ENCODE data around the gene RAC3. TPM values are rescaled to one million over a fixed set of nuclear protein-coding genes. Genes with fewer than 3 reads are reported as not detected.

RAC3 gene
- total RNA-seq, 1 donor from 2014 or later: 12.1 TPM

- peak overlapping the region; percentile 88 for H3K4me3 Mint-ChIP-seq
- H3K9me3 Mint-ChIP-seq: no peaks in the 10 kb centered on the region
- no peaks in the 10 kb centered on the region for H3K27me3 Mint-ChIP-seq
- intact Hi-C loops (cut with micrococcal nuclease): loop anchor here (1.0 to 5.0 kb wide), 3 partner anchors 62 to 206 kb away; partner anchors contain the start of genes P4HB and SLC16A3
- H3K4me1 Mint-ChIP-seq: peaks cover 19% of the 10 kb centered on the region
- DNase-seq: peak; percentile 86
- peak overlapping the region; percentile 76 for H3K27ac Mint-ChIP-seq
- peaks cover 9% of the 10 kb centered on the region for H3K36me3 Mint-ChIP-seq (ENCODE audit: low read depth)
Measured at GRCh38 chr17:82021107-82021899, 10.2 kb upstream of the RAC3 start.

- intact Hi-C loops (cut with micrococcal nuclease): loop anchor here (1.0 to 5.0 kb wide), 7 partner anchors 63 to 205 kb away; partner anchors contain the start of genes ALYREF, ANAPC11, FASN and P4HB
- Mint-ChIP-seq H3K4me1 (peaks cover 19% of the 10 kb centered on the region), H3K9me3 (no peaks in the 10 kb centered on the region), H3K27me3 (no peaks in the 10 kb centered on the region), H3K27ac (peak overlapping the region; percentile 76), H3K4me3 (peak overlapping the region; percentile 88), H3K36me3 (ENCODE audit: low read depth) (peaks cover 9% of the 10 kb centered on the region)
- no peak for DNase-seq
Measured at GRCh38 chr17:82021900-82022309, 9.6 kb upstream of the RAC3 start.

- no peaks in the 10 kb centered on the region for H3K27me3 Mint-ChIP-seq
- DNase-seq: no peak
- H3K27ac Mint-ChIP-seq: peak within 1 kb of the TSS; percentile 76
- no peaks in the 10 kb centered on the region for H3K9me3 Mint-ChIP-seq
- intact Hi-C loops (cut with micrococcal nuclease): loop anchor here (2.0 to 5.0 kb wide), 6 partner anchors 76 to 205 kb away; partner anchors contain the start of genes ALYREF, ANAPC11, FASN and P4HB
- peaks cover 14% of the 10 kb centered on the region for H3K36me3 Mint-ChIP-seq (ENCODE audit: low read depth)
- H3K4me1 Mint-ChIP-seq: peaks cover 23% of the 10 kb centered on the region
- peak within 1 kb of the TSS; percentile 88 for H3K4me3 Mint-ChIP-seq
Measured at GRCh38 chr17:82022310-82022980, 9.0 kb upstream of the RAC3 start, which contains the start of gene CENPX. Gene CENPX, minus strand, starts transcription at chr17:82022878. Its CDS starts 17 bp downstream, at chr17:82022861.

- Mint-ChIP-seq H3K27ac (peak within 1 kb of the TSS; percentile 76), H3K9me3 (no peaks in the 10 kb centered on the region), H3K4me1 (peaks cover 23% of the 10 kb centered on the region), H3K4me3 (peak within 1 kb of the TSS; percentile 88), H3K27me3 (no peaks in the 10 kb centered on the region), H3K36me3 (ENCODE audit: low read depth) (peaks cover 14% of the 10 kb centered on the region)
- peak; percentile 100 for DNase-seq
- intact Hi-C loops (cut with micrococcal nuclease): loop anchor here (1.0 to 5.0 kb wide), 8 partner anchors 14 to 204 kb away; partner anchors contain the start of genes ALYREF, ANAPC11, ASPSCR1 and DCXR
Measured at GRCh38 chr17:82022981-82023446, 8.5 kb upstream of the RAC3 start, which contains the start of gene LRRC45. Gene LRRC45, plus strand, starts transcription at chr17:82023305. Its CDS starts 339 bp downstream, at chr17:82023644.

- DNase-seq: no peak
Measured at GRCh38 chr17:82023447-82024241, 7.8 kb upstream of the RAC3 start.

DNA sequence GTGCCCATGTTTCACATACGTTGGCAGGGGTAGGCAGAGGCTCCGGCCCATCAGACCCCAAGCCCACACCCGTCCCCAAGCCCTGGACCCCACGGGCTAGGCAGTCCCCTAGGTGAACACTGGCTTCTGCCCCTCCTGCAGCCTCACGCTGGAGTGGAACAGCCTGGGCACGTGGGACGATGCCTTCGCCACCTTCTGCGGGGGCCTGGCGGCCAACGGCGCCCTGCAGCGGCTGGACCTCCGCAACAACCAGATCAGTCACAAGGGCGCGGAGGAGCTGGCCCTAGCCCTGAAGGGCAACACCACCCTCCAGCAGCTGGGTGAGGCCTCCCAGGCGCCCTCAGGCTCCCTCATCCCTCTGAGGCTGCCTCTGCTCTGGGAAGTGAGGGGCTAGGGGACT lies 6.6 kb upstream of the RAC3 start:
- Mint-ChIP-seq H3K27ac (no peak overlapping the region), H3K27me3 (no peaks in the 10 kb centered on the region), H3K9me3 (no peaks in the 10 kb centered on the region), H3K36me3 (ENCODE audit: low read depth) (peaks cover 13% of the 10 kb centered on the region), H3K4me3 (no peak overlapping the region), H3K4me1 (peaks cover 26% of the 10 kb centered on the region)
- intact Hi-C loops (cut with micrococcal nuclease): loop anchor here (5.0 kb wide), 2 partner anchors 163 to 202 kb away; partner anchors contain the start of genes P4HB and SLC16A3
- no peak for DNase-seq

More at GRCh38 chr17:82023447-82024241, 7.8 kb upstream of the RAC3 start:
- Mint-ChIP-seq H3K27me3 (no peaks in the 10 kb centered on the region), H3K4me3 (peak overlapping the region; percentile 88), H3K4me1 (peaks cover 23% of the 10 kb centered on the region), H3K9me3 (no peaks in the 10 kb centered on the region), H3K36me3 (ENCODE audit: low read depth) (peaks cover 12% of the 10 kb centered on the region), H3K27ac (no peak overlapping the region)
- intact Hi-C loops (cut with micrococcal nuclease): loop anchor here (1.0 to 5.0 kb wide), 8 partner anchors 14 to 204 kb away; partner anchors contain the start of genes ALYREF, ANAPC11, ASPSCR1 and DCXR

GRCh38 chr17:82025401-82026107 lies 5.9 kb upstream of the RAC3 start:
- Mint-ChIP-seq H3K36me3 (ENCODE audit: low read depth) (peaks cover 13% of the 10 kb centered on the region), H3K27ac (no peak overlapping the region), H3K9me3 (no peaks in the 10 kb centered on the region), H3K27me3 (no peaks in the 10 kb centered on the region), H3K4me3 (peak overlapping the region; percentile 18), H3K4me1 (peaks cover 22% of the 10 kb centered on the region)
- DNase-seq: no peak
- intact Hi-C loops (cut with micrococcal nuclease): no loop called here

DNA sequence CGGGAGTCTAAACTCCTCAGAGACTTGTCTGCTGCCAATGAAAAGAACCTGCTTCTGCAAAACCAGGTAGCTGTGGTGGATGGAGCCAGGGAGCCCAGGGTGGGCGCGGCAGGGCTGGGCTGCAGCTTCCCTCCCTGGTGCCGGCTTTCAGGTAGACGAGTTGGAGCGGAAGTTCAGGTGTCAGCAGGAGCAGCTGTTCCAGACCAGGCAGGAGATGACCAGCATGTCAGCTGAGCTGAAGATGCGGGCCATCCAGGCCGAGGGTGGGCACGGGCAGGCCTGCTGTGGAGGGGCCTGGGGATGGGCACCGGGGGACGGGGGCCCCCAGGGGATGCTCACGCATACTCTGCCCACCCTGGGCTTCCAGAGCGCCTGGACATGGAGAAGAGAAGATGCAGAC lies 3.2 kb upstream of the RAC3 start:
- Mint-ChIP-seq H3K9me3 (no peaks in the 10 kb centered on the region), H3K4me3 (no peak overlapping the region), H3K27ac (no peak overlapping the region), H3K4me1 (peaks cover 14% of the 10 kb centered on the region), H3K27me3 (no peaks in the 10 kb centered on the region), H3K36me3 (ENCODE audit: low read depth) (peaks cover 12% of the 10 kb centered on the region)
- DNase-seq: no peak
- intact Hi-C loops (cut with micrococcal nuclease): no loop called here

DNA sequence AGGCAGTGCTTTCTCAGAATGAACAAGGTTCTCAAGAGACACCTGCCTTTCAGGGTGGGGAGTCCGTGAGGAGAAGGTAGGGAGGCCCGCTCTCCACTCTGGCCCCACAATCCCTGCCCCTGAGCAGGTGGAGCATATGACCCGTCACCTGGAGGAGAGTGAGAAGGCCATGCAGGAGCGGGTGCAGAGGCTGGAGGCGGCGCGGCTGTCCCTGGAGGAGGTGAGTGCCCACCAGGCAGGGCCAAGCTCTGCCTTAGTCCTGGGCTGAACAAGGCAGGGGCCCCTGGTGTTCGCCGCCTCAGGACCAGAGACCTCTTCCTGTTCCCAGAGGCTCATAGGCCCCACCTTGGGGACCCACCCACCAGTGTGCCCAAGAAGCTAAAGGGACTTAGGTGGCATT lies 2.5 kb upstream of the RAC3 start:
- Mint-ChIP-seq H3K27me3 (no peaks in the 10 kb centered on the region), H3K9me3 (no peaks in the 10 kb centered on the region), H3K4me3 (no peak overlapping the region), H3K27ac (no peak overlapping the region), H3K36me3 (ENCODE audit: low read depth) (peaks cover 12% of the 10 kb centered on the region), H3K4me1 (peaks cover 11% of the 10 kb centered on the region)
- DNase-seq: no peak
- intact Hi-C loops (cut with micrococcal nuclease): no loop called here

DNA sequence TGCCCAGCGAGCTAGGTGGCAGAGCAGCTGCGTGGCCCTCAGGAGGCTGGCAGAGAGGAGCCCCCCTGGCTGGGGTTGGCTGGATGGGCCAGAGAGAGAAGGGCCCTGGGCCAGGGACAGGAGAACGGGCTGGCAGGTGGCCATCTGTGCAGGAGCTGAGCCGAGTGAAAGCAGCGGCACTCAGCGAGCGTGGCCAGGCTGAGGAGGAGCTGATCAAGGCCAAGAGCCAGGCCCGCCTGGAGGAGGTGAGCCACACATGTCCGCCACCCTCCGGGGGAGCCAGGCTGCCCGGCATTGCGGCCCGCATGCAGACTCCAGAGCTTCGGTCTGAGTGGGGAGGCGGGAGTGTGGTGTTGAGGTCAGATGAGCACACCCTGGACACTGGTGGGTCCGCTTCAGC lies 2.1 kb upstream of the RAC3 start:
- peak overlapping the region; percentile 72 for H3K4me3 Mint-ChIP-seq
- H3K27me3 Mint-ChIP-seq: no peaks in the 10 kb centered on the region
- H3K36me3 Mint-ChIP-seq (ENCODE audit: low read depth): peaks cover 12% of the 10 kb centered on the region
- H3K9me3 Mint-ChIP-seq: no peaks in the 10 kb centered on the region
- intact Hi-C loops (cut with micrococcal nuclease): no loop called here
- peaks cover 8% of the 10 kb centered on the region for H3K4me1 Mint-ChIP-seq
- H3K27ac Mint-ChIP-seq: peak overlapping the region; percentile 41
- peak; percentile 62 for DNase-seq

GRCh38 chr17:82029990-82030469 lies 1.4 kb upstream of the RAC3 start:
- Mint-ChIP-seq H3K27ac (no peak overlapping the region), H3K27me3 (no peaks in the 10 kb centered on the region), H3K9me3 (no peaks in the 10 kb centered on the region), H3K36me3 (ENCODE audit: low read depth) (peaks cover 14% of the 10 kb centered on the region), H3K4me3 (peak overlapping the region; percentile 87), H3K4me1 (peaks cover 8% of the 10 kb centered on the region)
- DNase-seq: no peak
- intact Hi-C loops (cut with micrococcal nuclease): loop anchor here (1.0 kb wide), 1 partner anchor 124 kb away; no protein-coding TSS in a partner anchor

DNA sequence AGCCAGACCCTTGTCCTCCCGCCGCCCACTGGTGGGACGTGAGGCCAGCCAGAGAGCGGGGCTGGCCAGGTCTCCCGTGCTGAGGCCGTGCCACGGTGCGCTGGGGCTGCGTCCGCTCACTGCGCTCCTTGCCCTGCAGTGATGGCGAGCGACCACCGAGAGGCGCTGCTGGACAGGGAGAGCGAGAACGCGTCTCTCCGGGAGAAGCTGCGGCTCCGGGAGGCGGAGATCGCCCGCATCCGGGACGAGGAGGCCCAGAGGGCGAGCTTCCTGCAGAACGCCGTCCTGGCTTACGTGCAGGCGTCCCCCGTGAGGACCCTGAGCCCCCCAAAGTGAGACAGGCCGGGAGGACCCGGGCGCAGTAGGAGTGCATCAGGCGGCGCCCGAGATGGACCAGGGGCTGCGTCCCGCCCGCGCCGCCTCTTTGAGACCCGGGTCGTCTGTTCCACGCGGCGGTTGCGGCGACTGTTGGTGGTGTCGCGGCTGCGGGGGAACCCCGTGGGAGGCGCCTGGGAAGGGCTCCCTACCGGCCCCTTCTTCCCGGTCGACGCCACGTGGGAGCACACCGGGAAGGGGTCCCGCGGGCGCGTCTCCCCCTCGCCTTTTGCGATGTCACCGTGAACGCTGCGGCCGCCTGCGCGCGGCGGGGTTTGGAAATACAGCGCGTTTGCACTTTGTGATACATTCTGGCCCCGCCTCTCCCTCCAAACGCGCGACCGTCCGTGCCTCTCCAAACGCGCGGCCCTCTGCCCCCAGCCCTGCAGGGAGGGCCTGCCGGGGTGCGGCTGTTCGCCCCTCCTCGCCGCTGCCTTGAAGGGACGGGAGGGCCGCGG lies 792 bp upstream of the RAC3 start:
- H3K4me3 Mint-ChIP-seq: peak overlapping the region; percentile 87

More for the DNA sequence above, 792 bp upstream of the RAC3 start:
- Mint-ChIP-seq H3K4me1 (peaks cover 13% of the 10 kb centered on the region), H3K27me3 (no peaks in the 10 kb centered on the region), H3K36me3 (ENCODE audit: low read depth) (peaks cover 18% of the 10 kb centered on the region), H3K27ac (peak overlapping the region; percentile 80), H3K9me3 (no peaks in the 10 kb centered on the region)
- intact Hi-C loops (cut with micrococcal nuclease): loop anchor here (1.0 kb wide), 1 partner anchor 124 kb away; no protein-coding TSS in a partner anchor
- peak; percentile 97 for DNase-seq
